ENCODE measurements around the gene RAB10. TPM values are rescaled to one million over a fixed set of nuclear protein-coding genes. Genes with fewer than 3 reads are reported as not detected.
"Not testable (repeated sequence)": the region's sequence is repeated elsewhere in the genome, so short reads cannot be mapped to it uniquely, and the experiment has no call there.

Gene RAB10
- total RNA-seq, 1 donor from 2014 or later, result 238 TPM

GRCh38 chr2:26011990-26012856 is 21.7 kb upstream of the RAB10 start:
- Mint-ChIP-seq H3K27me3 (ENCODE audit: insufficient read depth, low read depth) (peaks cover 2% of the 10 kb centered on the region), H3K4me1 (peaks cover 21% of the 10 kb centered on the region), H3K9me3 (peaks cover 4% of the 10 kb centered on the region), H3K27ac (peak overlapping the region; percentile 72), H3K36me3 (no peaks in the 10 kb centered on the region), H3K4me3 (peak overlapping the region; percentile 4)
- Histone ChIP-seq H3K27me3 (no peaks in the 10 kb centered on the region), H3K4me1 (peaks cover 20% of the 10 kb centered on the region), H3K79me2 (ENCODE audit: low read depth) (no peaks in the 10 kb centered on the region), H3F3A (ENCODE audit: low read depth) (peaks cover 24% of the 10 kb centered on the region), H3K9ac (no peak overlapping the region), H3K27ac (peak overlapping the region; percentile 75), H3K4me2 (peak overlapping the region; percentile 65), H2AFZ (replicated peaks) (no peak overlapping the region), H3K36me3 (no peaks in the 10 kb centered on the region), H3K4me3 (peak overlapping the region; percentile 22), H3K9me3 (ENCODE audit: low read depth) (no peaks in the 10 kb centered on the region), H4K20me1 (ENCODE audit: low read depth) (peaks cover 7% of the 10 kb centered on the region)
- peak; percentile 91 for DNase-seq (ENCODE audit: low spot score)
- TF ChIP-seq CTCF (IDR thresholded peaks at IDR 0.05) (no peak), EZH2phosphoT487 (IDR thresholded peaks at IDR 0.05) (peak; percentile 81)

- no peak overlapping the region for H3K9ac ChIP-seq
- no peak overlapping the region for H3K4me3 Mint-ChIP-seq
- peaks cover 24% of the 10 kb centered on the region for H3F3A ChIP-seq (ENCODE audit: low read depth)
- H2AFZ ChIP-seq (replicated peaks), result no peak overlapping the region
- peaks cover 4% of the 10 kb centered on the region for H3K9me3 Mint-ChIP-seq
- peaks cover 2% of the 10 kb centered on the region for H3K27me3 Mint-ChIP-seq (ENCODE audit: insufficient read depth, low read depth)
- peaks cover 33% of the 10 kb centered on the region for H3K4me1 Mint-ChIP-seq
- peaks cover 20% of the 10 kb centered on the region for H3K4me1 ChIP-seq
- no peaks in the 10 kb centered on the region for H3K36me3 ChIP-seq
- H3K4me2 ChIP-seq, result no peak overlapping the region
- no peak overlapping the region for H3K4me3 ChIP-seq
- no peak overlapping the region for H3K27ac Mint-ChIP-seq
- H3K27me3 ChIP-seq, result no peaks in the 10 kb centered on the region
- no peak overlapping the region for H3K27ac ChIP-seq
- peaks cover 7% of the 10 kb centered on the region for H4K20me1 ChIP-seq (ENCODE audit: low read depth)
- TF ChIP-seq EZH2 (IDR thresholded peaks at IDR 0.05), result no peak
- TF ChIP-seq EZH2phosphoT487 (IDR thresholded peaks at IDR 0.05), result no peak
- no peak for TF ChIP-seq CTCF (IDR thresholded peaks at IDR 0.05)
- H3K79me2 ChIP-seq (ENCODE audit: low read depth), result no peaks in the 10 kb centered on the region
- no peak for DNase-seq (ENCODE audit: low spot score)
- no peaks in the 10 kb centered on the region for H3K9me3 ChIP-seq (ENCODE audit: low read depth)
- no peaks in the 10 kb centered on the region for H3K36me3 Mint-ChIP-seq
Measured at GRCh38 chr2:26013668-26014067, 20.2 kb upstream of the RAB10 start.

GRCh38 chr2:26016012-26016705 is 17.7 kb upstream of the RAB10 start:
- H3F3A ChIP-seq (ENCODE audit: low read depth), result peaks cover 19% of the 10 kb centered on the region
- H2AFZ ChIP-seq (replicated peaks), result no peak overlapping the region
- H3K9ac ChIP-seq, result no peak overlapping the region
- H3K4me1 Mint-ChIP-seq, result peaks cover 30% of the 10 kb centered on the region
- no peak overlapping the region for H3K4me2 ChIP-seq
- peaks cover 7% of the 10 kb centered on the region for H4K20me1 ChIP-seq (ENCODE audit: low read depth)
- no peaks in the 10 kb centered on the region for H3K79me2 ChIP-seq (ENCODE audit: low read depth)
- no peaks in the 10 kb centered on the region for H3K36me3 Mint-ChIP-seq
- H3K9me3 Mint-ChIP-seq, result no peaks in the 10 kb centered on the region
- H3K36me3 ChIP-seq, result no peaks in the 10 kb centered on the region
- H3K27me3 ChIP-seq, result no peaks in the 10 kb centered on the region
- H3K9me3 ChIP-seq (ENCODE audit: low read depth), result no peaks in the 10 kb centered on the region
- no peak overlapping the region for H3K4me3 Mint-ChIP-seq
- no peak overlapping the region for H3K27ac ChIP-seq
- H3K27ac Mint-ChIP-seq, result no peak overlapping the region
- peaks cover 5% of the 10 kb centered on the region for H3K27me3 Mint-ChIP-seq (ENCODE audit: insufficient read depth, low read depth)
- H3K4me3 ChIP-seq, result no peak overlapping the region
- no peak for TF ChIP-seq EZH2 (IDR thresholded peaks at IDR 0.05)
- TF ChIP-seq CTCF (IDR thresholded peaks at IDR 0.05), result no peak
- TF ChIP-seq EZH2phosphoT487 (IDR thresholded peaks at IDR 0.05), result no peak
- DNase-seq (ENCODE audit: low spot score), result no peak
- H3K4me1 ChIP-seq, result peaks cover 16% of the 10 kb centered on the region

GRCh38 chr2:26016706-26017045 is 17.2 kb upstream of the RAB10 start:
- not testable (repeated sequence) for H3K4me3 Mint-ChIP-seq; H3K4me2 ChIP-seq; H2AFZ ChIP-seq (replicated peaks); H4K20me1 ChIP-seq (ENCODE audit: low read depth); H3K4me3 ChIP-seq; H3K9ac ChIP-seq; DNase-seq (ENCODE audit: low spot score); H3K27ac ChIP-seq; H3K36me3 Mint-ChIP-seq; H3K27ac Mint-ChIP-seq; H3K9me3 ChIP-seq (ENCODE audit: low read depth); H3K79me2 ChIP-seq (ENCODE audit: low read depth); H3K27me3 Mint-ChIP-seq (ENCODE audit: insufficient read depth, low read depth); H3K27me3 ChIP-seq; H3K36me3 ChIP-seq; H3K9me3 Mint-ChIP-seq
- peaks cover 11% of the 10 kb centered on the region for H3K4me1 ChIP-seq
- H3F3A ChIP-seq (ENCODE audit: low read depth), result peaks cover 14% of the 10 kb centered on the region
- peaks cover 25% of the 10 kb centered on the region for H3K4me1 Mint-ChIP-seq
